GM21717 (cell line): ENCODE results near the gene DNAH10.

Experiments used
- ATAC-seq: cut with Tn5 transposase; IDR thresholded peaks from one replicate; pipeline ENCODE4 v1.9.1; 2021; ENCODE audit warnings: mild to moderate bottlenecking, moderate library complexity; ENCODE audit not compliant: unreplicated experiment

DNAH10 gene

GRCh38 chr12:123928274-123928865 lies 166.3 kb downstream of the DNAH10 start:
- ATAC-seq: no peak

- no peak for ATAC-seq
Measured at GRCh38 chr12:123928897-123929296, 166.8 kb downstream of the DNAH10 start.

GRCh38 chr12:123929946-123930583 lies 168.0 kb downstream of the DNAH10 start:
- no peak for ATAC-seq

GRCh38 chr12:123931686-123932321 lies 169.7 kb downstream of the DNAH10 start:
- no peak for ATAC-seq

- no peak for ATAC-seq
Measured at GRCh38 chr12:123933214-123933613, 171.1 kb downstream of the DNAH10 start.

GRCh38 chr12:123934016-123934620 lies 172.0 kb downstream of the DNAH10 start:
- no peak for ATAC-seq

GRCh38 chr12:123934829-123935228 lies 172.7 kb downstream of the DNAH10 start:
- ATAC-seq: no peak

- no peak for ATAC-seq
Measured at GRCh38 chr12:123935956-123936355, 173.9 kb downstream of the DNAH10 start.

- ATAC-seq: no peak
Measured at GRCh38 chr12:123936471-123936870, 174.4 kb downstream of the DNAH10 start.

- no peak for ATAC-seq
Measured at GRCh38 chr12:123936956-123937706, 175.0 kb downstream of the DNAH10 start.

GRCh38 chr12:123937707-123938591 lies 175.8 kb downstream of the DNAH10 start:
- ATAC-seq: no peak

- no peak for ATAC-seq
Measured at GRCh38 chr12:123938679-123939480, 176.8 kb downstream of the DNAH10 start.

GRCh38 chr12:123939716-123940626 lies 177.9 kb downstream of the DNAH10 start:
- ATAC-seq: no peak

GRCh38 chr12:123940627-123940966 lies 178.5 kb downstream of the DNAH10 start:
- ATAC-seq: no peak

- no peak for ATAC-seq
Measured at GRCh38 chr12:123941000-123941399, 178.9 kb downstream of the DNAH10 start.

GRCh38 chr12:123941624-123942237 lies 179.6 kb downstream of the DNAH10 start:
- ATAC-seq: no peak

- ATAC-seq: no peak
Measured at GRCh38 chr12:123942238-123942653, 180.1 kb downstream of the DNAH10 start.
